ENCODE measurements around the gene KCTD15. TPM values are rescaled to one million over a fixed set of nuclear protein-coding genes. Genes with fewer than 3 reads are reported as not detected.

KCTD15 gene
- polyA plus RNA-seq, 4 donors, result 0.67 to 18.8 (median 8.4) TPM

- H3K27me3 ChIP-seq (ENCODE audit: control insufficient read depth in 3 of 3, insufficient read depth in 3 of 3, low read length in 3 of 3), result no peaks in the 10 kb centered on the region
- no peaks in the 10 kb centered on the region for H3K36me3 ChIP-seq (ENCODE audit: control insufficient read depth in 3 of 3, insufficient read depth in 2 of 3, low read depth in 1 of 3, low read length in 3 of 3)
- H3K27ac ChIP-seq (ENCODE audit: low read depth in 1 of 3, low read length in 2 of 3), result no peak overlapping the region
- no peaks in the 10 kb centered on the region for H3K9me3 ChIP-seq (ENCODE audit: control insufficient read depth in 2 of 2, insufficient read depth in 1 of 2, low read depth in 1 of 2, low read length in 1 of 2)
- WGBS, 3 donors, result 79 to 87% (median 84%) methylated on average over 10 of the region's 10 CpGs
- FAIRE-seq (no peak), DNase-seq (no peak)
- H3K4me1 ChIP-seq (ENCODE audit: control insufficient read depth in 3 of 3, insufficient read depth in 2 of 3, low read depth in 1 of 3, low read length in 2 of 3), result no peaks in the 10 kb centered on the region
- H3K4me3 ChIP-seq (ENCODE audit: low read depth in 1 of 3, low read length in 3 of 3), result no peak overlapping the region
Observed at GRCh38 chr19:33860312-33861090, 63.8 kb downstream of the KCTD15 start.

GRCh38 chr19:33861950-33862349 is 65.3 kb downstream of the KCTD15 start:
- no peak overlapping the region for H3K27ac ChIP-seq (ENCODE audit: low read depth in 1 of 3, low read length in 2 of 3)
- H3K4me3 ChIP-seq (ENCODE audit: low read depth in 1 of 3, low read length in 3 of 3), result no peak overlapping the region
- H3K9me3 ChIP-seq (ENCODE audit: control insufficient read depth in 2 of 2, insufficient read depth in 1 of 2, low read depth in 1 of 2, low read length in 1 of 2), result no peaks in the 10 kb centered on the region
- DNase-seq, result no peak
- no peaks in the 10 kb centered on the region for H3K36me3 ChIP-seq (ENCODE audit: control insufficient read depth in 3 of 3, insufficient read depth in 2 of 3, low read depth in 1 of 3, low read length in 3 of 3)
- FAIRE-seq, result no peak
- no peaks in the 10 kb centered on the region for H3K27me3 ChIP-seq (ENCODE audit: control insufficient read depth in 3 of 3, insufficient read depth in 3 of 3, low read length in 3 of 3)
- WGBS, 3 donors, result 81 to 92% (median 88%) methylated on average over 3 of the region's 3 CpGs
- H3K4me1 ChIP-seq (ENCODE audit: control insufficient read depth in 3 of 3, insufficient read depth in 2 of 3, low read depth in 1 of 3, low read length in 2 of 3), result no peaks in the 10 kb centered on the region

- no peaks in the 10 kb centered on the region for H3K27me3 ChIP-seq (ENCODE audit: control insufficient read depth in 3 of 3, insufficient read depth in 3 of 3, low read length in 3 of 3)
- 71 to 83% (median 81%) methylated on average over 4 of the region's 4 CpGs for WGBS, 3 donors
- no peak for FAIRE-seq
Observed at GRCh38 chr19:33862981-33863380, 66.3 kb downstream of the KCTD15 start.

GRCh38 chr19:33863436-33863835 is 66.8 kb downstream of the KCTD15 start:
- H3K4me3 ChIP-seq (ENCODE audit: low read depth in 1 of 3, low read length in 3 of 3), result no peak overlapping the region
- H3K36me3 ChIP-seq (ENCODE audit: control insufficient read depth in 3 of 3, insufficient read depth in 2 of 3, low read depth in 1 of 3, low read length in 3 of 3), result no peaks in the 10 kb centered on the region
- no peak for DNase-seq
- no peak for FAIRE-seq
- peaks cover 0 to 4% (median 0%) of the 10 kb centered on the region in 3 donors for H3K4me1 ChIP-seq (ENCODE audit: control insufficient read depth in 3 of 3, insufficient read depth in 2 of 3, low read depth in 1 of 3, low read length in 2 of 3)
- WGBS, 3 donors, result 86 to 94% (median 89%) methylated on average over 5 of the region's 5 CpGs
- no peaks in the 10 kb centered on the region for H3K27me3 ChIP-seq (ENCODE audit: control insufficient read depth in 3 of 3, insufficient read depth in 3 of 3, low read length in 3 of 3)
- H3K27ac ChIP-seq (ENCODE audit: low read depth in 1 of 3, low read length in 2 of 3), result no peak overlapping the region
- no peaks in the 10 kb centered on the region for H3K9me3 ChIP-seq (ENCODE audit: control insufficient read depth in 2 of 2, insufficient read depth in 1 of 2, low read depth in 1 of 2, low read length in 1 of 2)

More at GRCh38 chr19:33862981-33863380, 66.3 kb downstream of the KCTD15 start:
- Histone ChIP-seq H3K27ac (ENCODE audit: low read depth in 1 of 3, low read length in 2 of 3) (no peak overlapping the region), H3K4me1 (ENCODE audit: control insufficient read depth in 3 of 3, insufficient read depth in 2 of 3, low read depth in 1 of 3, low read length in 2 of 3) (peaks cover 0 to 1% (median 0%) of the 10 kb centered on the region in 3 donors), H3K9me3 (ENCODE audit: control insufficient read depth in 2 of 2, insufficient read depth in 1 of 2, low read depth in 1 of 2, low read length in 1 of 2) (no peaks in the 10 kb centered on the region), H3K4me3 (ENCODE audit: low read depth in 1 of 3, low read length in 3 of 3) (no peak overlapping the region), H3K36me3 (ENCODE audit: control insufficient read depth in 3 of 3, insufficient read depth in 2 of 3, low read depth in 1 of 3, low read length in 3 of 3) (no peaks in the 10 kb centered on the region)
- no peak for DNase-seq

- H3K36me3 ChIP-seq (ENCODE audit: control insufficient read depth in 3 of 3, insufficient read depth in 2 of 3, low read depth in 1 of 3, low read length in 3 of 3), result no peaks in the 10 kb centered on the region
- no peak overlapping the region for H3K4me3 ChIP-seq (ENCODE audit: low read depth in 1 of 3, low read length in 3 of 3)
- DNase-seq, result peak in 1 of 2 donors; percentile 6
- H3K4me1 ChIP-seq (ENCODE audit: control insufficient read depth in 3 of 3, insufficient read depth in 2 of 3, low read depth in 1 of 3, low read length in 2 of 3), result peaks cover 0 to 4% (median 0%) of the 10 kb centered on the region in 3 donors
- WGBS, 3 donors, result 10 to 68% (median 37%) methylated on average over 3 of the region's 3 CpGs
- H3K9me3 ChIP-seq (ENCODE audit: control insufficient read depth in 2 of 2, insufficient read depth in 1 of 2, low read depth in 1 of 2, low read length in 1 of 2), result no peaks in the 10 kb centered on the region
- no peak for FAIRE-seq
- peaks cover 0 to 8% (median 0%) of the 10 kb centered on the region in 3 donors for H3K27me3 ChIP-seq (ENCODE audit: control insufficient read depth in 3 of 3, insufficient read depth in 3 of 3, low read length in 3 of 3)
- no peak overlapping the region for H3K27ac ChIP-seq (ENCODE audit: low read depth in 1 of 3, low read length in 2 of 3)
Observed at GRCh38 chr19:33864311-33864850, 67.7 kb downstream of the KCTD15 start.

- FAIRE-seq (no peak), DNase-seq (no peak)
- peaks cover 0 to 8% (median 0%) of the 10 kb centered on the region in 3 donors for H3K27me3 ChIP-seq (ENCODE audit: control insufficient read depth in 3 of 3, insufficient read depth in 3 of 3, low read length in 3 of 3)
- peaks cover 0 to 4% (median 0%) of the 10 kb centered on the region in 3 donors for H3K4me1 ChIP-seq (ENCODE audit: control insufficient read depth in 3 of 3, insufficient read depth in 2 of 3, low read depth in 1 of 3, low read length in 2 of 3)
- 86 to 91% (median 86%) methylated on average over 10 of the region's 10 CpGs for WGBS, 3 donors
- H3K9me3 ChIP-seq (ENCODE audit: control insufficient read depth in 2 of 2, insufficient read depth in 1 of 2, low read depth in 1 of 2, low read length in 1 of 2), result no peaks in the 10 kb centered on the region
- no peaks in the 10 kb centered on the region for H3K36me3 ChIP-seq (ENCODE audit: control insufficient read depth in 3 of 3, insufficient read depth in 2 of 3, low read depth in 1 of 3, low read length in 3 of 3)
- no peak overlapping the region for H3K4me3 ChIP-seq (ENCODE audit: low read depth in 1 of 3, low read length in 3 of 3)
- no peak overlapping the region for H3K27ac ChIP-seq (ENCODE audit: low read depth in 1 of 3, low read length in 2 of 3)
Observed at GRCh38 chr19:33865306-33865705, 68.6 kb downstream of the KCTD15 start.

Other genes starting within 250 kb of the KCTD15 start
- under 1 TPM in 2 of 4 donors, not detected in 2; 0.21 to 0.54 TPM for gene CHST8, start 174.9 kb upstream of the KCTD15 start, polyA plus RNA-seq